Natural killer cell (primary cell): Measurements from ENCODE around the gene LCT. TPM values are rescaled to one million over a fixed set of nuclear protein-coding genes. Genes with fewer than 3 reads are reported as not detected.

Experiments
- ATAC-seq, 3 donors: fragments of 150-1000 bp in 2 of 3; fragments of 200-7000 bp in 1 of 3; cut with Tn5 transposase; 1 replicate in 1 of 3; 2 replicates in 2 of 3; pipeline ENCODE4 v1.10.0; 2021; ENCODE audit warnings: mild to moderate bottlenecking in 2 of 3, moderate library complexity in 2 of 3
- DNase-seq, 2 donors: peaks; one replicate each; pipeline versions ENCODE4 v3.0.0 to v3.0.0-alpha.2; 2013 to 2021; ENCODE audit warnings: mixed read lengths in 1 of 2
- H3K27ac ChIP-seq: one replicate; pipeline ENCODE4 v1.5.1; 2013; ENCODE audit warnings: mild to moderate bottlenecking, low read length
- H3K27me3 ChIP-seq: one replicate; pipeline ENCODE4 v1.6.1; 2013; ENCODE audit warnings: low read length; ENCODE audit not compliant: control insufficient read depth, insufficient read depth
- H3K36me3 ChIP-seq: one replicate; pipeline ENCODE4 v1.6.1; 2013; ENCODE audit warnings: low read length; ENCODE audit not compliant: control insufficient read depth, insufficient read depth
- H3K4me1 ChIP-seq: one replicate; pipeline ENCODE4 v1.6.1; 2013; ENCODE audit warnings: low read length; ENCODE audit not compliant: control insufficient read depth, insufficient read depth
- H3K4me3 ChIP-seq: one replicate; pipeline ENCODE4 v1.5.1; 2013; ENCODE audit warnings: low read length
- H3K9me3 ChIP-seq: one replicate; pipeline ENCODE4 v1.6.1; 2013; ENCODE audit warnings: low read length; ENCODE audit not compliant: control insufficient read depth, insufficient read depth
- H3K27ac Mint-ChIP-seq, 2 donors: one replicate each; pipeline ENCODE4 v1.8.0; 2022; ENCODE audit warnings: mild to moderate bottlenecking in 2 of 2, mixed read lengths in 2 of 2, moderate library complexity in 1 of 2
- H3K27me3 Mint-ChIP-seq, 2 donors: one replicate each; pipeline ENCODE4 v1.8.0; 2022; ENCODE audit warnings: low read depth in 2 of 2, mixed read lengths in 2 of 2
- H3K36me3 Mint-ChIP-seq: one replicate; pipeline ENCODE4 v1.8.0; 2022; ENCODE audit warnings: mixed read lengths
- H3K4me1 Mint-ChIP-seq, 2 donors: one replicate each; pipeline ENCODE4 v1.8.0; 2022; ENCODE audit warnings: mixed read lengths in 2 of 2
- H3K4me3 Mint-ChIP-seq: one replicate; pipeline ENCODE4 v1.8.0; 2022; ENCODE audit warnings: mild to moderate bottlenecking, moderate library complexity, mixed read lengths
- H3K9me3 Mint-ChIP-seq, 2 donors: one replicate each; pipeline ENCODE4 v1.8.0; 2022; ENCODE audit warnings: mixed read lengths in 2 of 2
- CTCF ChIP-seq: fragments of 200-600 bp; IDR thresholded peaks from one replicate; pipeline ENCODE4 v1.8.0; 2022; ENCODE audit warnings: antibody characterized with exemption
- WGBS: methylation state at CpG from one replicate; pipeline ENCODE4 v1.1.7; 2013; ENCODE audit warnings: missing lambda C conversion rate; ENCODE audit not compliant: insufficient coverage; 5-methylcytosine and 5-hydroxymethylcytosine counted together
- intact Hi-C: fragments of 100-400 bp; cut with micrococcal nuclease; formaldehyde crosslinking; loops from one replicate; pipeline ENCODE4 v1.14.2; 2022
- total RNA-seq, 4 donors: library from RNA; stranded (reverse); fragments of 120-200 nt in 1 of 4; gene quantifications; one replicate each; pipeline versions ENCODE4 v1.2.3 to v1.2.4, GENCODE V29; 2013 to 2022

The LCT gene
- total RNA-seq, 3 donors from 2014 or later (not counting 1 experiment from before 2014, with no cell fraction given), result 0.05 TPM; not detected in 2

GRCh38 chr2:135825131-135825530, 11.9 kb downstream of the LCT start:
- H3K4me1 ChIP-seq, result peaks cover 6% of the 10 kb centered on the region
- no peaks in the 10 kb centered on the region for H3K27me3 ChIP-seq
- no peaks in the 10 kb centered on the region for H3K36me3 ChIP-seq
- H3K9me3 Mint-ChIP-seq, result no peaks in the 10 kb centered on the region
- 93% methylated on average over 9 of the region's 9 CpGs for WGBS
- no peak overlapping the region for H3K4me3 ChIP-seq
- no peak overlapping the region for H3K4me3 Mint-ChIP-seq
- ATAC-seq (no peak), DNase-seq (no peak)
- H3K36me3 Mint-ChIP-seq, result no peaks in the 10 kb centered on the region
- no peak overlapping the region for H3K27ac Mint-ChIP-seq
- H3K9me3 ChIP-seq, result peaks cover 6% of the 10 kb centered on the region
- H3K4me1 Mint-ChIP-seq, result peaks cover 5% of the 10 kb centered on the region in 2 donors
- no peaks in the 10 kb centered on the region for H3K27me3 Mint-ChIP-seq
- no peak for TF ChIP-seq CTCF
- intact Hi-C loops, result no loop called here
- no peak overlapping the region for H3K27ac ChIP-seq

- DNase-seq, result no peak
- no peaks in the 10 kb centered on the region for H3K36me3 Mint-ChIP-seq
- intact Hi-C loops, result no loop called here
- Histone ChIP-seq H3K4me3 (no peak overlapping the region), H3K27ac (no peak overlapping the region), H3K36me3 (no peaks in the 10 kb centered on the region), H3K4me1 (peaks cover 12% of the 10 kb centered on the region), H3K9me3 (peaks cover 6% of the 10 kb centered on the region), H3K27me3 (no peaks in the 10 kb centered on the region)
- 93% methylated on average over 1 of the region's 1 CpG for WGBS
- ATAC-seq, result no peak
- no peaks in the 10 kb centered on the region for H3K9me3 Mint-ChIP-seq
- H3K27ac Mint-ChIP-seq, result no peak overlapping the region
- H3K27me3 Mint-ChIP-seq, result no peaks in the 10 kb centered on the region
- peaks cover 6% of the 10 kb centered on the region in 2 donors for H3K4me1 Mint-ChIP-seq
- H3K4me3 Mint-ChIP-seq, result no peak overlapping the region
- TF ChIP-seq CTCF, result no peak
These were observed 14.1 kb downstream of the LCT start for GRCh38 chr2:135822855-135823254.

GRCh38 chr2:135821190-135821589, 15.8 kb downstream of the LCT start:
- Histone ChIP-seq H3K36me3 (no peaks in the 10 kb centered on the region), H3K4me1 (peaks cover 12% of the 10 kb centered on the region), H3K27me3 (no peaks in the 10 kb centered on the region), H3K4me3 (no peak overlapping the region), H3K27ac (no peak overlapping the region), H3K9me3 (peaks cover 6% of the 10 kb centered on the region)
- no peaks in the 10 kb centered on the region for H3K27me3 Mint-ChIP-seq
- intact Hi-C loops, result no loop called here
- DNase-seq (no peak), ATAC-seq (no peak)
- no peaks in the 10 kb centered on the region for H3K36me3 Mint-ChIP-seq
- TF ChIP-seq CTCF, result no peak
- H3K27ac Mint-ChIP-seq, result no peak overlapping the region
- H3K9me3 Mint-ChIP-seq, result no peaks in the 10 kb centered on the region
- peaks cover 6% of the 10 kb centered on the region in 2 donors for H3K4me1 Mint-ChIP-seq
- WGBS, result 98% methylated on average over 2 of the region's 2 CpGs
- H3K4me3 Mint-ChIP-seq, result no peak overlapping the region

- ATAC-seq, result peak; percentile 78 to 94 (median 91)
- intact Hi-C loops, result no loop called here
- no peaks in the 10 kb centered on the region for H3K27me3 ChIP-seq
- Mint-ChIP-seq H3K27me3 (no peaks in the 10 kb centered on the region), H3K27ac (peak overlapping the region in 1 of 2 donors; percentile 3), H3K9me3 (no peaks in the 10 kb centered on the region), H3K4me3 (peak overlapping the region; percentile 14), H3K4me1 (peaks cover 6% of the 10 kb centered on the region in 2 donors), H3K36me3 (no peaks in the 10 kb centered on the region)
- no peak overlapping the region for H3K4me3 ChIP-seq
- peaks cover 6% of the 10 kb centered on the region for H3K9me3 ChIP-seq
- no peak overlapping the region for H3K27ac ChIP-seq
- H3K36me3 ChIP-seq, result no peaks in the 10 kb centered on the region
- H3K4me1 ChIP-seq, result peaks cover 12% of the 10 kb centered on the region
- 0% methylated on average over 9 of the region's 9 CpGs for WGBS
- TF ChIP-seq CTCF, result no peak
- peak; percentile 20 to 52 for DNase-seq
These were observed 16.9 kb downstream of the LCT start for GRCh38 chr2:135820003-135820618.
